ENCODE results near the gene ACP3. TPM values are rescaled to one million over a fixed set of nuclear protein-coding genes. Genes with fewer than 3 reads are reported as not detected.
"Not testable (repeated sequence)": the region's sequence is repeated elsewhere in the genome, so short reads cannot be mapped to it uniquely, and the experiment has no call there.

ACP3 gene, protein sequence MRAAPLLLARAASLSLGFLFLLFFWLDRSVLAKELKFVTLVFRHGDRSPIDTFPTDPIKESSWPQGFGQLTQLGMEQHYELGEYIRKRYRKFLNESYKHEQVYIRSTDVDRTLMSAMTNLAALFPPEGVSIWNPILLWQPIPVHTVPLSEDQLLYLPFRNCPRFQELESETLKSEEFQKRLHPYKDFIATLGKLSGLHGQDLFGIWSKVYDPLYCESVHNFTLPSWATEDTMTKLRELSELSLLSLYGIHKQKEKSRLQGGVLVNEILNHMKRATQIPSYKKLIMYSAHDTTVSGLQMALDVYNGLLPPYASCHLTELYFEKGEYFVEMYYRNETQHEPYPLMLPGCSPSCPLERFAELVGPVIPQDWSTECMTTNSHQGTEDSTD
- not detected in 2 replicates for total RNA-seq

DNA sequence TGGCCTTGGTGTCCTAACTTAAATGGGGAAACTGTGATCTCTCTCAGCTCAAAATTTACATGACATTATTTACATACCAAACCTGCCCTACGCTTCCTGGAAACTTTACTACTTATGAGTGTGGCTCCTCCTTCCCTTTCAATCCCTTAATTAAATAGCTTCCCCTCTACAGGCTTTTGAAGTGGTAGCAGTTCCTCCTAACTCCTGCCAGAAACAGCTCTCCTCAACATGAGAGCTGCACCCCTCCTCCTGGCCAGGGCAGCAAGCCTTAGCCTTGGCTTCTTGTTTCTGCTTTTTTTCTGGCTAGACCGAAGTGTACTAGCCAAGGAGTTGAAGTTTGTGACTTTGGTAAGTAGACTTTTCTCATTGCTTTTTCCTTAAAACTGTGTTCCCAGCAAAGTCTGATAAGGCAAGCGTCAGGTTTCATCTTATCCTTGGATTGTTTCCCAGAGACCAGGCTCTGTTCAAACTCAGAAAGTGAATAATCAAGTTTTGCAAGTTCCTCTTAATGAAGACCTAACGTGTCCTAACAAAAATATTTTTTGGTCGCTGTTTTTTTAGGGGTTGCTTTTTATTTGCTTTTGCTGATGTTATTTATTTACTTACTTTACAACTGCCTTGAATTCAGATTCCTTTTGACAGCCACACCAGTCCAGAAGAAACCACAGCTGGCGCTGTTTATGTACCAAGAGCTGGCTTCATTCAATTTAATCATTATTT is at the start of gene ACP3:
Gene ACP3, plus strand, starts transcription at position 179 of the 720 bp plus-strand sequence. Its CDS starts 50 bp downstream, at position 229.
- DNase-seq (ENCODE audit: low read depth in 2 of 2), result no peak

DNA sequence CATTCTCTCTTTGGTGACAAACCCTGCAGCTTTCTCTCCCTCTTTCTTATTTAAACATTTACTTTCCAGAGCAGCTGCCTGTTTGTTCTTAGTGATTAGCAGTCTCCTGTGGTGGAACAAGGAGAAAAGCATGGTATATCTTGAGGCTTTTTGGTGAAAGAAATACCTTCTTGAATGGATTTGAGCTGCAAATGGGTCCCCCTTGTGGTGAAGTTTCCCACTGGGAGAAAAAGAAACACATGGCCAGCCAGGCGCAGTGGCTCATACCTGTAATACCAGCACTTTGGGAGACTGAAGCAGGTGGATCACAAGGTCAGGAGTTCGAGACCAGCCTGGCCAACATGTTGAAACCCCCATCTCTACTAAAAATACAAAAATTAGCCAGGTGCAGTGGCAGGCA is 48.3 kb upstream of the ACP3 start:
- peak; percentile 8 to 35 for DNase-seq (ENCODE audit: low read depth in 2 of 2)

DNA sequence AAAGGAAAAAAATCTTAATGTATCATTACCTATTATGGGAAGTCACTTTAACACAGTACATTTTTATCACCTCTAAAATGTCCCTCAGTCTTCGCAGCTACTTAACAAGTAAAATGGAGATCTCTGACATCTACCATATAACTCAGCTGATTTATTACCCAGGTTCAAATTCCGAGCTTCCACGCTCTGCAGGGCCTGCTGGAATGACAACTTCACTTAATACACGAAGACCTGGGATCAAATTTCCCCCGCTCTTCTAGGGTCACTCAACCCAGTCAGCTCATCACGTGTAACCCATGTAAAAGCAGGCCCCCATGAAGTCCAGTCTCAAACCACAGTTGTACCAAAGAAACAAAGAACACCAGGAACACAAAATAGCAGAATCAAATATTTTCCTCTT is 44.2 kb upstream of the ACP3 start:
- DNase-seq (ENCODE audit: low read depth in 2 of 2), result no peak

DNA sequence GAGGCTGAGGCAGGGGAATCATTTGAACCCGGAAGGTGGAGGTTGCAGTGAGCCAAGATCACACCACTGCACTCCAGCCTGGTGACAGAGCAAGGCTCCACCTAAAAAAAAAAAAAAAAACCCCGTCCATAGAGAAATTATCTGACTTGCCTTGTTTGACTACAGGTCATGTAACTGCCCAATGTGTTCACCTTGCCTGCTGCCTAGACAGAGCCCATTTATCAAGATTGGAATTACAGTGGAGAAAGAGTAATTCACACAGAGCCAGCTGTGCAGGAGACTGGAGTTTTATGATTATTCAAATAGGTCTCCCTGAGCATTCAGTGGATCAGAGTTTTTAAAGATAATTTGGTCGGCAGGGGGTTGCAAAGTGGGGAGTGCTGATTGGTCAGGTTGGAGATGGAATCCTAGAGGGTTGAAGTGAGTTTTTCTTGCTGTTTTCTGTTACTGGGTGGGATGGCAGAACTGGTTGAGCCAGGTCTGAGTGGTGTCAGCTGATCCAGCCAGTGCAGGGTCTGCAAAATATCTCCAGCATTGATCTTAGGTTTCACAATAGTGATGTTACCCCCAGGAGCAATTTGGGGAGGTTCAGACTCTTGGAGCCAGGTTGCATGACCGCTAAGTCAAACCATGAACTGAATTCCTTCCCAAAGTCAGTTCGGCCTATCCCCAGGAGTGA is 40.8 kb upstream of the ACP3 start:
- DNase-seq (ENCODE audit: low read depth in 2 of 2), result no peak

DNA sequence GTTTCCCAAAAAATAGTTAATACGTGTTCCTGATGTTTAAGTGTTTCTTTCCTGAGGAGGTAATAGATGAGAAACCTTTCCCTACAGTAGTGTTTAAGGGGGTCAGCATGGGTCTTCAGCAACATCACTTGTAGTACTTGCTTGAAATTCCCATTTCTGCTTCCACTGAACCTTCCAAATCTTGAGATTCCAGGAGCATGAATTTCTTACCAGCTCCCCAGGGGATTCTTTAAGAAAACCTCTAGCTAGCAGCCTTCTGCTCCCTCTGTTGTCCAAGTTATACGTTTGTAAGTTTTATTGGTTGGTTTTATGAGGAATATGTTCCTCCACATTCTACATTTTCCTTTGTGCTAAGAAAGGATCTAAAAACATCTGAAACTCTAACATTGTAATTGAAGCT is 38.2 kb upstream of the ACP3 start:
- DNase-seq (ENCODE audit: low read depth in 2 of 2), result no peak

DNA sequence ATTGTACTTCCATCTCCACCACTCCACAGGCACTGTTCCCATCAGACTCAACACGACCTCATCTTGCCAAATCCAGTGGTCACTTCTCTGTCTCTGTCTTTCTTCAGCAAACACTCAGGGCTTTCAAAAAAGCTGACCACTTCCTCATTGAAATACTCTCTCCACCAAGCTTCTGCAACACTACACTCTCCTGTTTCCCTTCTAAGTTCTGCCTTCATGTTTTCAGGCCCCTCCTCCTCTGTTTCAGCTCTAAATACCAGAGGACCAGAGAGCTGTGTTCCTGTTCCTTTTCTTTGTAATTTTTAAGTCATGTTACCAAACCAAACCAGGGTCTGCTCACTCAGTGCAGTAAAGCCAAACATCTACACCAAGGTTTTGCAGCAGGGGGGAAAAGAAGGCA is 33.8 kb upstream of the ACP3 start:
- no peak for DNase-seq (ENCODE audit: low read depth in 2 of 2)

DNA sequence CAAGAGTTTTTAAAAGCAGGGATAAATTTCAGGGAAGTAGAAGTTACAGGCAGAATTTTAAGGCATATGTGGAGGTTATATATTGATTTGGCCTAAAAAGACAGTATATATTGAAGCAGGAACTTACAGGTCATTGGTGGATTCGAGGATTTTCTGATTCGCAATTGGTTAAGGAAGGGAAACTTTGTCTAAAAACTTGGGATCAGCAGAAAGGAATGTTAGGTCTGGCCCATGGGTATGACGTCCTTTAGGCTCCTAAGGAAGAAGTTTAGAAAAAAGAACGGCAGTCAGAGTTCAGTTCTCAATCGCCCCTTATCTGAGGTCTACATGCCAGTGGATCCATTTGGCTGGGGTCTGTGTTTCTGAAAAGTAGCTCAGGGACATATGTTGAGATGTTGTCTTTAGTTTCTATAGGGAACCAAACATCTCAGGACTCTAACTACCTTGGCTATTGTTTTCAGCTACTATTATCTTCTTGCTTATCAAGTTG is 33.2 kb upstream of the ACP3 start:
- no peak for DNase-seq (ENCODE audit: low read depth in 2 of 2)

DNA sequence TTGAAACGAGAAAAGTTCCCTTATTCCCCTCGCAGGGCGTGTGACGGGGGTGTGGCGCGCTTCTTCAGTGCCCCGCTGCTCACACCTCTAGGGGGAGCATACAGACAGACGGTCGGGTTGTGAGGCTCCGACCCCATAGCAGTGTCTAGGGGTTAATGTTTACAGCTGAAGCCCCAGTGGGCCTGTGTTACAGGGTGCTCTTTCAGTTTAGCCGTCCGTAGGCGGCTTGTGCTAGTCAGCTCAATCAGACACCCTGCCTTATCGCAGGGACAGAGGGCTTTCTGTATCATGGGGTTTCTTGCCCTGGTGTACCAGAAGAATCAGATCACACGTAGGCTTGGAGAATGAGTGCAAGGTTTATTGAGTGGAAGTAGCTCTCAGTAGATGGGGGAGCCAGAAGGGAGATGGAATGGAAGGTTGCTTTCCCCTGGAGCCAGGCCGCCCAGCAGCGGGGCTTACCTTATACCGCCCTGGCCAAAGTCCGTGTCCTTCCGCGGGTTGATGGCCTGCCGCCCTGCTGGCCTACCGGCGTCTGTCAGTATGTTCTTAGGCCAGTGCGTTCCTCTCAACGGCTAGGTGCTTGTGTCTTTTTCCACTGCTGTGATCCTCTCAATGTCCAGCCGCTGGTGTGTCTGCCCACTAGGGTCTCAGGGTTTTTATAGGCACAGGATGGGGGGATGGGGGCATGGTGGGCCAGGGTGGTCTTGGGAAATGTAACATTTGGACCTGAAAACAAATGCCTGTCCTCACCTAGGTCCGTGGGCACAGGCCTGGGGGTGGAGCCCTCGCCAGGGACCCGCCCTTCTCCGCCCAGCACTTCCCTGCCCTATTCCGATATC is 32.2 kb upstream of the ACP3 start:
- no peak for DNase-seq (ENCODE audit: low read depth in 2 of 2)

DNA sequence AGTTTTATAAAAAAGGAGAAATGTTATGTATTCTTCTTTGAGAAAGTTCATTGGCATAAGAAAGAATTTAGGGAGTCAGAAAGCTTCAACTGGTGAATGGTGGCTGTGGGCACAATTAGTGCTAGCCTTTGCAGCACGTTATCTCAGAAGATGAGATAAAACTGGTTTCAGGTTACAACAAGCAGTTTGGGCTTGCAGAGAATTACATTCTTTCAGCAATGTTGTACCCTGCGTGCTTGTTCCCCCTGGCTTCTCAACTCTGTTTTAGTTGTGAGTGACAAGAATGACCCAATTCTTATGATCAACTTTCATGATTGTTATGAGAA is 31.6 kb upstream of the ACP3 start:
- DNase-seq (ENCODE audit: low read depth in 2 of 2), result no peak

DNA sequence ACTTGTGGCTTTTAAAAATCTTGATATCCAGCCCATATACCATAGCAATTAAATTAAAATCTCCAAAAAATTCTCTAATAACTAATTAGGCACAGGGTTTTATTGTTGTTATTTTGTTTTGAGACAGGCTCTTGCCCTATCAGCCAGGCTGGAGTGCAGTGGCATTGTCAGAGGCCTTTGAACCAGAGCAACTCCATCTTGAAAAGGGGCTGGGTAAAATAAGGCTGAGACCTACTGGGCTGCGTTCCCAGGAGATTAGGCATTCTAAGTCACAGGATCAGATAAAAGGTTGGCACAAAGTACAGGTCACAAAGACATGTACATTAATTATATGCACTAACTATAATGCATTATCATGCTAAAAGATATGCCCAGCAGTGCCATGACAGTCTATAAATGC is 31.2 kb upstream of the ACP3 start:
- DNase-seq (ENCODE audit: low read depth in 2 of 2), result no peak

DNA sequence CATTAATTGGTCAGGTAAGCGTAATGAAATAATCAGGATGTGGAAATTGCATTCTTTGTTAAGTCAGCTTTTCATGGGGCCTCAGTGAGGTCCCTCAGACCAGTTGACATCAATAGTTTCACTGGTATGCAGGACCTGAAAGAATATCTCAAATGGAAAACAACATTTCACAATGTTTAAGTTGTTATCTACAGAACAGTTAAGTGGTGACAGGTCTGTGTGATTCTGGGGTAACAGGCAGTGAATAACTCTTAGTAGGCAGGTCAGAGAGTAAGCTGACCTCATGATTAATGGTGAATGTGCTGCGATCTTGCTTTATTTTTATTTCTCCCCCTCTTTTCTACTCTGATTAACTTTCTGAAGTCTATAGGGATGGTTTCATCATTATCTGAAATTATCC is 28.9 kb upstream of the ACP3 start:
- DNase-seq (ENCODE audit: low read depth in 2 of 2), result no peak

DNA sequence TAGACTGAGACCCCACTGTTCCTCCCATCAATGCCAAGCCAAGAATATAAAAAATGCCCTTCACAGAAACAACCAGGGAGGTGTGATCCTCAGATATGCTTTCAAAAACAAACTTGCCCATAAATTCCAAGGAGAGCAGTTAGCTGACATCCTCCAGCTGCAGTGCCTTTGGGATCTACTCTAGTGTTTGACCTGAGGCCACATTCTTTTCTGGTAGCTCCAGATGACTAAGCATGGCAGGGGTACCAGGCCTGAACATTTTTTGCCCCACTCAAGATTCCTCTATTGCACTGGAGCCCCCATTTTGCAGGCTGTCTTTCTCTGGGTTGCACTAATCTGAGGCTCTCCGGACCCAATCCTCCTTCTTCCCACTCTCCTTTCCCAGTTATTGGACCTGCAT is 27.9 kb upstream of the ACP3 start:
- DNase-seq (ENCODE audit: low read depth in 2 of 2), result no peak

DNA sequence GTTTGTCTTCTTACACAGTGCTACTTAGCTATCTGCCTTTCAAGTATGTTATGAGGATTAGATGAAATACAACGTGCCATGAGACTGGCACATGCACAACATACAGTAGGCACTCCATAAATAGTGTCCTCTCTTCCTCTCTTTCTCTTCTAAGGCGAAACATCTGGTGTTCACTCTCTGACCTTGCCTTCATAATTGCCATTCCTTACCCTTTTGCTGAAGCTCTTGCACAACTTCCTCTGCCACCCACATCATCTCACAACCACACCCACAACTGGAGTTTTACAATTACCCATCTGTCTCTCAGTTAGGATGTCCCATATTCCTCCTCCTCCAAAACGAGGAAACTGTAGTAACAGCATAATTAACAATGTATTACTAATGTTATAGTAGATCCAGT is 26.4 kb upstream of the ACP3 start:
- no peak for DNase-seq (ENCODE audit: low read depth in 2 of 2)

DNA sequence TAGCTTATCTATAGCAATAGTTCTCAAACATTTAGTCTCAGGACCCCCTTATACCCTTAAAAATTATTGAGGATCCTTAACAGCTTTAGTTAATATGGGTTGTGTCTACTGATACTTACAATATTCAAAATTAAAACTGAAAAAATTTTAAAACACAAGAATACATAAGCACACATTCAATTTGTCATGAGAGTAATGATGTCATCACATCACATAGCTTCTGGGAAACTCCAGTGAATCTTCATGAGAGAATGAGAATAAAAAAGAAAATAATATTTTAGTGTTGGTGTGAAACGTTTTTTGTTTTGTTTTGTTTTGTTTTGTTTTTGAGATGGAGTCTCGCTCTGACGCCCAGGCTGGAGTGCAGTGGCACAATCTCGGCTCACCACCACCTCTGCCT is 25.2 kb upstream of the ACP3 start:
- no peak for DNase-seq (ENCODE audit: low read depth in 2 of 2)

DNA sequence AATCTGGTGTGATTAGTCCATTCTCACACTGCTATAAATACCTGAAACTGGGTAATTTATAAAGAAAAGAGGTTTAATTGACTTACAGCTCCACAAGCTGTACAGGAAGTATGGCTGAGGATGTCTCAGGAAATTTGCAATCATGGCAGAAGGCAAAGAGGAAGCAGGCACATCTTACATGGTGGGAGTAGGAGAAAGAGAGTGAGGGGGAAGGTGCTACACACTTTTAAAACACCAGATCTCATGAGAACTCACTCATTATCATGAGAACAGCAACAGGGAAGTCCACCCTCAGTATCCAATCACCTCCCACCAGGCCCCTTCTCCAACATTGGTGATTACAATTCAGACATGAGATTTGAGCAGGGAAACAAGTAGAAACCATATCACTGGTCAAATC is 24.0 kb upstream of the ACP3 start:
- no peak for DNase-seq (ENCODE audit: low read depth in 2 of 2)

DNA sequence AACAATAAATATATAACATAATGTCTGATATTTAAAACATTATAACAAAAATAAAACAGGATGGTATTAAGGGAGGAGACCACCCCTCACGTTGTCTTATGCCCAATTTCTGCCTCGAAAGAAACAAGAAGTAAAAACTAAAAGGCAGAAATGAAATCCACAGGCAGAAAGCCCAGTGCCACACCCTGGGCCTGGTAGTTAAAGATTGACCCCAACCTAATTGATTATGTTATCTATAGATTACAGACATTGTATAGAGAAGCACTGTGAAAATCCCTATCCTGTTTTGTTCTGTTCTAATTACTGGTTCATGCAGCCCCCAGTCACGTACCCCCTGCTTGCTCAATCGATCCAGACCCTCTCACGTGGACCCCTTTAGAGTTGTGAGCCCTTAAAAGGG is 22.3 kb upstream of the ACP3 start:
- DNase-seq (ENCODE audit: low read depth in 2 of 2), result no peak

DNA sequence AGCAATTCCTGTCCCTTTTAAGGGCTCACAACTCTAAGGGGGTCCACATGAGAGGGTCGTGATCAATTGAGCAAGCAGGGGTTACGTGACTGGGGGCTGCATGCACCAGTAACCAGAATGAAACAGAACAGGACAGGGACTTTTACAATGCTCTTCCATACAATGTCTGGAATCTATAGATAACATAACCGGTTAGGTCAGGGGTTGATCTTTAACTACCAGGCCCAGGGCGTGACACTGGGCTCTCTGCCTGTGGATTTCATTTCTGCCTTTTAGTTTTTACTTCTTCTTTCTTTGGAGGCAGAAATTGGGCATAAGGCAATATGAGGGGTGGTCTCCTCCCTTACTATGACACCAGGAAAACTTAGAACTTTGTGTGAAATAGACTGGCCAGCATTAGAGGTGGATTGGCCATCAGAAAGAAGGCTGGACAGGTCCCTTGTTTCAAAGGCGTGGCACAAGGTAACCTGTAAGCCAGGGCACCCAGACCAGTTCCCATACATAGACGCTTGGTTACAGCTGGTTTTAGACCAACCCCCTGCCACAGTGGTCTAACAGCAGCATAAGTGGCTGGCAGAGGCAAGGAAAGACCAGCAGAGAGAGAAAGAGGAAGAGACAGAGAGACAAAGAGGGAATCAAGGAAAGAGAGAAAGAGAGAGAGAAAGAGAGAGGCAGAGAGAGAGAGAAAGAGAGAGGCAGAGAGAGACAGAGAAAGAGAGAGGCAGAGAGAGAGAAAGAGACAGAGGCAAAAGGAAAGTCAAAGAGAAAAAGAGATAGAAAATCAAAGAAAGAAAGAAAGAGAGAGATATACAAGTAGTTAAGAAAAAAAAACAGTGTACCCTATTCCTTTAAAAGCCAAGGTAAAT is 13.6 kb upstream of the ACP3 start:
- DNase-seq (ENCODE audit: low read depth in 2 of 2), result not testable (repeated sequence)

DNA sequence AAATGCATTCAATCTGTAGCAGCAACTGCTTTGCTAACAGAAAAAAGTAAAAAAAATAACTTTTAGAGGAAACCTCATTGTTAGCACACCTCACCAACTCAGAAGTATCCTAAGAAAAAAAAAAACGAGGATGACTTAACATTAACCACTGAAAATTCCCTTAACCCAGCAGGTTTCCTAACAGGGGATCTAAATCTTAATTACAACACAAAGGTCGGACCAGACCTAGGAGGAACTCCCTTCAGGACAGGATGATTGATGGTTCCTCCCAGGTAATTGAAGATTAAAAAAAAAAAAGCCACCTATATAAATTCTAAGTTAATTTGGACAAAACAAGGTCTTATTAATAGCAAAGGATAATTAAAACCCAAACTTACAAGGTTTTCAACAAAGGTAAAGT is 12.9 kb upstream of the ACP3 start:
- DNase-seq (ENCODE audit: low read depth in 2 of 2), result not testable (repeated sequence)

DNA sequence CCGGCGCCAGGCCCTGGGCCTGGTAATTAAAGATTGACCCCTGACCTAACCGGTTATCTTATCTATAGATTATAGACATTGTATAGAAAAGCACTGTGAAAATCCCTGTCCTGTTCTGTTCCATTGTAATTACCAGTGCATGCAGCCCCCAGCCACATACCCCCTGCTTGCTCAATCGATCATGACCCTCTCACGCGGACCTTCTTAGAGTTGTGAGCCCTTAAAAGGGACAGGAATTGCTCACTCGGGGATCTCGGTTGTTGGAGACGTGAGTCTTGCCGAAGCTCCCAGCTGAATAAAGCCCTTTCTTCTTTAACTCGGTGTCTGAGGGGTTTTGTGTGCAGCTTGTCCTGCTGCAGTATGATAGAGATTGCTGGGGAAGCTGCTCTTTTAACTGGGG is 7.2 kb upstream of the ACP3 start:
- DNase-seq (ENCODE audit: low read depth in 2 of 2), result not testable (repeated sequence)

DNA sequence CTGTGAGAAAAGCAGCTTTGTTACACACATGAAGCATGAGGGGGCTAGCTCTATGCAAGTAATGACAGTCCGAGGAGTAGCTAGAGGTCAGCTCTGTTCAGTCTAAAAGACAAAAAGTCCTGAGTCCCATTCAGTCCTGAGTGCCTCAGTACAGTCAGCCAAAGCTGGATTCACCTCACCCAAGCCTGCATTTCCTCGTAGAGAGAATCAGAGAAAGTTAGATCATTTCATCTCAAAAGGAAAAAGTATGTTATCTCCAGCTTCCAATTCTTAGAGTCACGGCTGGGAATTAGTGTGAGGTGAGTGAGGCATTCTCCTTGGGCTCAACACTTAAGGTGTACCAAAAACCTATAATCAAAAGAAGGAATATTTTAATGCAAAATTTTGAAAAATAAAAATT is 5.9 kb upstream of the ACP3 start:
- no peak for DNase-seq (ENCODE audit: low read depth in 2 of 2)

DNA sequence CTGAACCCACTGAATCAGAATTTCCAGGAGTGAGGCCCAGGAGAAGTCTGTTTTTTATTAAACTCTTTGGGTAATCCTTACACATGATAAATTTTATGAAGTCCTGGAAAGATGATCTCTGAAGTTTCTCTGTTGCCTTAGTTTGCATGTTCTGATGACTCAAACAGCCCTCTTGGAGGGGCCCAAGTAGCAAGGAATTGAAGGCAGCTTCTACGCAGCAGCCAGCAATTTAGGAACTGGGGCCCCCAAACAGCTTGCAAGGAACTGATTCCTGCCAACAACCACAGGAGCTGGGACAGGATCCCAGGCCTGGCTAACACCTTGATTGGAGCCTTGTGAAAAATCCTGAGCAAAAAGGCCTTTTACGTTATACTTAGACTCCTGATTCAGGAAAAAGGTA is 5.4 kb upstream of the ACP3 start:
- DNase-seq (ENCODE audit: low read depth in 2 of 2), result no peak
